HUES6 (cell line): Measurements from ENCODE around the gene NOTO.

Experiments
- H3K27ac ChIP-seq: 2 replicates; pipeline ENCODE4 v1.7.0; 2013; ENCODE audit warnings: low read depth, mild to moderate bottlenecking, low read length, inconsistent platforms
- H3K27me3 ChIP-seq: 2 replicates; pipeline ENCODE4 v1.6.1; 2013; ENCODE audit warnings: low read length; ENCODE audit not compliant: control insufficient read depth, insufficient read depth
- H3K36me3 ChIP-seq: 2 replicates; pipeline ENCODE4 v1.6.1; 2013; ENCODE audit warnings: low read length; ENCODE audit not compliant: control insufficient read depth, insufficient read depth
- H3K4me1 ChIP-seq: 2 replicates; pipeline ENCODE4 v1.6.1; 2013; ENCODE audit warnings: low read length; ENCODE audit not compliant: control insufficient read depth, insufficient read depth
- H3K4me3 ChIP-seq: 2 replicates; pipeline ENCODE4 v1.5.1; 2013; ENCODE audit warnings: low read depth, low read length
- H3K9ac ChIP-seq: one replicate; pipeline ENCODE4 v1.6.1; 2013; ENCODE audit warnings: mild to moderate bottlenecking, low read length
- H3K9me3 ChIP-seq: 2 replicates; pipeline ENCODE4 v1.6.1; 2013; ENCODE audit warnings: low read depth, low read length; ENCODE audit not compliant: control insufficient read depth, insufficient read depth

NOTO gene

GRCh38 chr2:73235315-73236028, 33.1 kb downstream of the NOTO start:
- H3K9ac ChIP-seq = peak overlapping the region; percentile 92
- H3K27ac ChIP-seq = no peak overlapping the region
- peaks cover 27% of the 10 kb centered on the region for H3K36me3 ChIP-seq
- no peaks in the 10 kb centered on the region for H3K9me3 ChIP-seq
- H3K27me3 ChIP-seq = no peaks in the 10 kb centered on the region
- H3K4me3 ChIP-seq = peak overlapping the region; percentile 92
- H3K4me1 ChIP-seq = peaks cover 27% of the 10 kb centered on the region

- peaks cover 27% of the 10 kb centered on the region for H3K4me1 ChIP-seq
These were observed 34.8 kb downstream of the NOTO start for GRCh38 chr2:73237168-73237567.

DNA sequence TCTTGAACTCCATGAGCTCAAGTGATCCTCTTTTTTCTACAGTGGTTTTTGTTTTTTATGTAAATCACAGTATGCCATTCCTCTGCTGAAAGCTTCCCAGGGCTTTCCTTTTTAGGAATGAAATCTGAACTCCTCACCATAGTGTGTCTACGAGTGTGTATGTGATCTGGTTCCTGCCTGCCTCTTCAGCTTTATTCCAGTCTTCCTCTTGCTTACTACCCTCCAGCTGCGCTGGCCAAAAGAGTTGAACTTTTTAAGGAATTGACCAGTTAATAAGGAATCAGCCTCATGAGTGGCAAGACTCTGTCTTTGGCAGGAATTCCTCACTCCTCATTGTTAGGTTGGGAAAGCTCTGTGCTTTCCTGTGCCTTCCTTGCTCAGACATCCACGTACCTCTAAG, 35.8 kb downstream of the NOTO start:
- no peaks in the 10 kb centered on the region for H3K9me3 ChIP-seq
- H3K4me3 ChIP-seq = peak overlapping the region; percentile 10; the same call in 1 of the 2 replicates
- H3K9ac ChIP-seq = peak overlapping the region; percentile 62
- peaks cover 24% of the 10 kb centered on the region for H3K4me1 ChIP-seq
- H3K36me3 ChIP-seq = peaks cover 49% of the 10 kb centered on the region
- H3K27me3 ChIP-seq = no peaks in the 10 kb centered on the region
- peak overlapping the region; percentile 49 for H3K27ac ChIP-seq

More at GRCh38 chr2:73237168-73237567, 34.8 kb downstream of the NOTO start:
- H3K27me3 ChIP-seq = no peaks in the 10 kb centered on the region
- H3K4me3 ChIP-seq = no peak overlapping the region
- H3K27ac ChIP-seq = no peak overlapping the region
- peaks cover 41% of the 10 kb centered on the region for H3K36me3 ChIP-seq
- no peaks in the 10 kb centered on the region for H3K9me3 ChIP-seq
- H3K9ac ChIP-seq = no peak overlapping the region

DNA sequence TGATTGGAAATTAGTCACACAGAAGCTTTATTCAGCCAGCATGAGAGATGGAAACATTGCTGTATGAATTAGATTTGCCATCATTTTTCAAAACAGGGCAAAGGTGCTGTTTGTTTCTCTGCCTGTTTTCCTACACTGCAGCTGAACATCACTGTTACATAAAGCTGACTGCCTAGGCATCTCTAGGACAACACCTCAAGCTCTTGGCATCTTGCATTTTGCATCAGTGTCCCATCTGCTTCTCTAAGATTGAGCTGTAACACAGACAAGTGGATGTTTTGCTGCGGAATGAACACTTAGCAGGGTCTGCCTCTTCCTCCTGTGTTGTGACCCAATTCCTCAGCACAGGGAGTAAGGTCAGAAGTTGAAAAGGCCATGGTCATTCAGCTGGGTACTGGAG, 36.6 kb downstream of the NOTO start:
- H3K36me3 ChIP-seq = peaks cover 58% of the 10 kb centered on the region
- H3K27ac ChIP-seq = peak overlapping the region; percentile 49; the same call in 1 of the 2 replicates

GRCh38 chr2:73239776-73240175, 37.4 kb downstream of the NOTO start:
- H3K36me3 ChIP-seq = peaks cover 66% of the 10 kb centered on the region
- H3K27me3 ChIP-seq = no peaks in the 10 kb centered on the region
- no peak overlapping the region for H3K9ac ChIP-seq
- peaks cover 24% of the 10 kb centered on the region for H3K4me1 ChIP-seq
- H3K9me3 ChIP-seq = no peaks in the 10 kb centered on the region
- H3K27ac ChIP-seq = no peak overlapping the region
- no peak overlapping the region for H3K4me3 ChIP-seq

More for the DNA sequence above, 36.6 kb downstream of the NOTO start:
- Histone ChIP-seq H3K9ac (no peak overlapping the region), H3K27me3 (no peaks in the 10 kb centered on the region), H3K4me1 (peaks cover 24% of the 10 kb centered on the region), H3K4me3 (no peak overlapping the region), H3K9me3 (no peaks in the 10 kb centered on the region)

DNA sequence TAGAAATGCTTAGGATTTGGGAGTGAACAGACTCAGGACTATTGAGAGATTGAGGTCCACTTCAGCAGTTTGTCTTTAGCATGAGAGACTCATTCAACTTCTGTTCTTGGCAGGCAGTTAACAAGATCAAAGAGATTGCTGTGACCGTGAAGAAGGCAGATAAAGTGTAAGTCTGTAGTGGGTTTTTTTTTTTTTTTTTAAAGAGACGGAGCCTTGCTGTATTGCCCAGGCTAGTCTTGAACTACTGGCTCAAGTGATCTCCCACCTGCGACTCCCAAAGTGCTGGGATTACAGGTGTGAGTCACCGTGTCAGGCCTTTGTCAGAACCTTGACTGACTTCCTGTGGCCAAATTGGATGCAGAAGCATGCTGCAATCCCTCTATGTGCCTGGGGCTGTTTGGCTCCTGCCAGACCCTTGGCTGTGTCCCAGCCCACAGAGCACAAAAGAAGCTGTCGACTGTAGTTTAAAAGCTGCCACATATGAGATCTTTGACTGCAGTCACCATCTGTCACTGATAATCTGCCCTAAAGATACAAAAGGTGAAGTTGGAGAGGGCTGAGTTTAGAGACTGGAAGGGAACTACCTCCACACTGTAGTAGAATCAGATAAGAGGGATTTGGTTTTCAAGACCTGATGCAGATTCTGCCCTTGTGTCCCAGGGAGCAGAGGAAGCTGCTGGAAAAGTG, 41.7 kb downstream of the NOTO start:
- Histone ChIP-seq H3K27me3 (no peaks in the 10 kb centered on the region), H3K4me1 (no peaks in the 10 kb centered on the region), H3K9ac (peak overlapping the region; percentile 52), H3K27ac (no peak overlapping the region), H3K4me3 (no peak overlapping the region), H3K36me3 (peaks cover 95% of the 10 kb centered on the region), H3K9me3 (no peaks in the 10 kb centered on the region)

GRCh38 chr2:73244580-73244979, 42.2 kb downstream of the NOTO start:
- no peak overlapping the region for H3K27ac ChIP-seq
- H3K4me3 ChIP-seq = no peak overlapping the region
- no peaks in the 10 kb centered on the region for H3K9me3 ChIP-seq
- H3K36me3 ChIP-seq = peaks cover 95% of the 10 kb centered on the region
- H3K9ac ChIP-seq = peak overlapping the region; percentile 52
- H3K27me3 ChIP-seq = no peaks in the 10 kb centered on the region
- H3K4me1 ChIP-seq = no peaks in the 10 kb centered on the region

DNA sequence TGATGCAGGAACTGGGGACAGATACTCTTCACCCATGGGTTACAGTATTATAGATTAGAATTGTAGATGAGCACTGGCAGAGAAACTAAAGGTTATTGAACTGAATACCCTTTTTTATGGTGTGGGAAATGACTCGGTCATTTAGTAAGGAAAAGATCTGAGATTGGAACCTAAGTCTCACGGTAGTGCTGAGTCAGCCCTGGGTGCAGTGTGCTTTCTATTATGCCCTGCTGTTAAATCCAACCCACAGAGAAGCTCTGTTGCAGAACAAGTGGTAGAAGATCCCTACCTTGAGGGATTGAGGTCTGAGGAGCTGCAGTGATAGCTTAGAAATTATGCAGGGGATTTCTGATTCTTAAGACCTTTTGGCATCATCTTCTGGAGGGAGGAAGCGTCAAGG, 44.5 kb downstream of the NOTO start:
- H3K9ac ChIP-seq = no peak overlapping the region
- no peak overlapping the region for H3K27ac ChIP-seq
- H3K27me3 ChIP-seq = no peaks in the 10 kb centered on the region
- H3K4me1 ChIP-seq = no peaks in the 10 kb centered on the region
- no peaks in the 10 kb centered on the region for H3K9me3 ChIP-seq
- no peak overlapping the region for H3K4me3 ChIP-seq
- H3K36me3 ChIP-seq = peaks cover 99% of the 10 kb centered on the region

DNA sequence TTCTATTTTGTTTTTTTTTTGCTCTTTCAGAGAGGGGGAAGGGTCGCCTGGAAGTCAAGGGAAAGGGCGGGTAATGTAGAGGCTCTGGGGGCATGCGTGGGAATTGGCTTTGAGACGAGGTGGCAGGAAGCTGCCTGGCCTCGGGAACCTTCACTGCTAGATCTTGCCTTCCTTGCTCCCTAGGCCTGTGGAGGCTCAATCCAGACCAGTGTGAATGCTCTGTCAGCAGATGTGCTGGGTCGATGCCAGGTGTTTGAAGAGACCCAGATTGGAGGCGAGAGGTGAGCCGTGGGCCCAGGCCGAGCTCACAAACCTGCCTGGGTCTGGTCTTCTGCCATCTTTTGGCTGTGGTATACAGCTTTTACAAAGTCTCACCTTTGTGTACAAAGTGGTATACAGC, 47.3 kb downstream of the NOTO start:
- Histone ChIP-seq H3K27ac (no peak overlapping the region), H3K9ac (no peak overlapping the region), H3K4me1 (no peaks in the 10 kb centered on the region), H3K36me3 (peaks cover 96% of the 10 kb centered on the region), H3K9me3 (no peaks in the 10 kb centered on the region), H3K27me3 (no peaks in the 10 kb centered on the region), H3K4me3 (no peak overlapping the region)

DNA sequence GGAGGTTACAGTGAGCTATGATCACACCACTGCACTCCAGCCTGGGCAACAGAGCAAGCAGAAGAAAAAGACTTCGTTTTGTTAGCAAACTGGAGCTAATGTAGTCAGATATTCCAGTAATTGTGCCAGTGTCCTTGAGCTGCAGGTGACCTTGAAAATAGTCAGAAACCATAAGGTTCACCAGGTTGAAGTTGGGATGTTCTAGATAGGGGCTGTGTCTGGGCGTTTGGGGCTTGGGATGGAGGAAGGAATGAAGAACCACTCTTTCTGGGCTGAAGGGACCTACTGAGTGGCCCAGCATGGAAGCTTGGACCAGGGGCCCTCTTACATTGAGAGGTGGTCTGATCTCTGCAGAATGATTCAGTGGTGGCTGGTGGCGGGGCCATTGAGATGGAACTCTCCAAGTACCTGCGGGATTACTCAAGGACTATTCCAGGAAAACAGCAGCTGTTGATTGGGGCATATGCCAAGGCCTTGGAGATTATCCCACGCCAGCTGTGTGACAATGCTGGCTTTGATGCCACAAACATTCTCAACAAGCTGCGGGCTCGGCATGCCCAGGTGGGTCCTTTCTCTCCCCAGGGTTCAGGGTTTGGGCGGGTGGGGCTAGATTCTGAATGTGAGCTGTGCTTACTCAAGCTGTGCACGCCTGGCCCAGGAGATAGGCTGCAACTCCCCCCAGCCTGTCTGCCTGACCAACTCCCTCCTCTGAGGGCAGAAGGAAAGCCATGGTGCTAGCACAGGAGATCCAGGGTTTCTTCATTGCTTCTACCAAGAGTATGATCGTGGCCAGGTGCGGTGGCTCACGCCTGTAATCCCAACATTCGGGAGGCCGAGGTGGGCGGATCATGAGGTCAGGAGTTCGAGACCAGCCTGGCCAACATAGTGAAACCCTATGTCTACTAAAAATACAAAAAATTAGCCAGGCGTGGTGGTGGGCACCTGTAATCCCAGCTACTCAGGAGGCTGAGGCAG, 48.8 kb downstream of the NOTO start:
- no peaks in the 10 kb centered on the region for H3K9me3 ChIP-seq
- H3K27me3 ChIP-seq = no peaks in the 10 kb centered on the region
- no peak overlapping the region for H3K9ac ChIP-seq
- no peaks in the 10 kb centered on the region for H3K4me1 ChIP-seq
- H3K4me3 ChIP-seq = no peak overlapping the region
- H3K36me3 ChIP-seq = peaks cover 84% of the 10 kb centered on the region
- H3K27ac ChIP-seq = no peak overlapping the region
